ENCODE measurements around the gene ASCC1. TPM values are rescaled to one million over a fixed set of nuclear protein-coding genes. Genes with fewer than 3 reads are reported as not detected.
A peak's percentile ranks its signal among the peaks of the same experiment; 100 is the strongest.

The ASCC1 gene
- total and polyA plus RNA-seq, 7 donors = 15.3 to 37.0 (median 19.3) TPM

DNA sequence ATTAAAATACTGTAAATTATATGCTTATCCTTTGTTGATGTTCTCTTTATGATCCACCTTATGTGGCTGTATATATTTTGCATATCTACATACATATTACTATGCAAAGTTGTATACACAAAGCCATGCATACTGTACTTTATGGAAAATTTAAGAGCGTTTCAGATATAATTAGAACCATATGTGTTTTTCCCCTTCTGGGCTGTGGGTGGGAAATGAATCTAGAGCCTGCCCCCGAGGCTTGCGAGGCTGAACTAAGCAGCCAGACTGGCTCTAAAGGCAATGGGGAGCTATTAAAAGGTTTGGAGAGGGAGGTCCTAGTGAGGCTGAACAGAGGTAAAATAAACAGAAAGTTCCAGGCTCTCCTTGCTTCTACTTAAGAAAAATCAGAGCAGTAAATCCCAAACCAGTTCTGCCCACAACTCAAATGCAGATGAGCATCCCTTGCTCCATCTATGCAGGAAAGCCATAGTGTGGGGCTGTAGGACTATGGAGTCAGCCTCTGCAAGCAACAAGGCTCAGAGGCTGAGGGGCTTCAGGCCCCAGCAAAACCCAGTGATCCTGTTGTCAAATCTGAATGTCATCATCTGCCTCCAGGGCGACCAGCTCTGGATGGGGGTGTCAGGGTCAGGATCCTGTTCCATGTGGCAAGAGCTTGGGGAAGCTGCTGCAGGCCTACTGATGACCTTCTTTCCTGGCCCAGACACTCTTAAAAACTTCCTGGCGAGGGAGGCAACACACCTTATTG is 43.6 kb upstream of the ASCC1 start:
- DNase-seq (no peak), ATAC-seq (peak in 2 of 4 donors; percentile 8 to 32)
- intact Hi-C loops (cut with DNase I) = no loop called here
- no peak for TF ChIP-seq CTCF (IDR thresholded peaks at IDR 0.05)
- H3K36me3 ChIP-seq (ENCODE audit: insufficient read depth in 1 of 2, low read depth in 1 of 2) = no peaks in the 10 kb centered on the region
- H3K4me3 ChIP-seq = peak overlapping the region; percentile 65
- peak overlapping the region; percentile 91 for H3K27ac ChIP-seq
- H3K27me3 ChIP-seq (ENCODE audit: insufficient read depth in 3 of 3, low read length in 2 of 3) = no peaks in the 10 kb centered on the region
- H3K9me3 ChIP-seq = no peaks in the 10 kb centered on the region
- peaks cover 58% of the 10 kb centered on the region for H3K4me1 ChIP-seq
- WGBS, 3 donors = 15 to 30% (median 17%) methylated on average over 5 of the region's 5 CpGs

- intact Hi-C loops (cut with DNase I) = no loop called here
- no peak for ATAC-seq
- H3K27ac ChIP-seq = peak overlapping the region; percentile 91
- DNase-seq = no peak
- peaks cover 69% of the 10 kb centered on the region for H3K4me1 ChIP-seq
- TF ChIP-seq CTCF (IDR thresholded peaks at IDR 0.05) = no peak
- H3K4me3 ChIP-seq = no peak overlapping the region
- no peaks in the 10 kb centered on the region for H3K36me3 ChIP-seq (ENCODE audit: insufficient read depth in 1 of 2, low read depth in 1 of 2)
- no peaks in the 10 kb centered on the region for H3K27me3 ChIP-seq (ENCODE audit: insufficient read depth in 3 of 3, low read length in 2 of 3)
- no peaks in the 10 kb centered on the region for H3K9me3 ChIP-seq
- 88 to 99% (median 90%) methylated on average over 4 of the region's 4 CpGs for WGBS, 3 donors
These were observed 42.5 kb upstream of the ASCC1 start for GRCh38 chr10:72258617-72259016.

DNA sequence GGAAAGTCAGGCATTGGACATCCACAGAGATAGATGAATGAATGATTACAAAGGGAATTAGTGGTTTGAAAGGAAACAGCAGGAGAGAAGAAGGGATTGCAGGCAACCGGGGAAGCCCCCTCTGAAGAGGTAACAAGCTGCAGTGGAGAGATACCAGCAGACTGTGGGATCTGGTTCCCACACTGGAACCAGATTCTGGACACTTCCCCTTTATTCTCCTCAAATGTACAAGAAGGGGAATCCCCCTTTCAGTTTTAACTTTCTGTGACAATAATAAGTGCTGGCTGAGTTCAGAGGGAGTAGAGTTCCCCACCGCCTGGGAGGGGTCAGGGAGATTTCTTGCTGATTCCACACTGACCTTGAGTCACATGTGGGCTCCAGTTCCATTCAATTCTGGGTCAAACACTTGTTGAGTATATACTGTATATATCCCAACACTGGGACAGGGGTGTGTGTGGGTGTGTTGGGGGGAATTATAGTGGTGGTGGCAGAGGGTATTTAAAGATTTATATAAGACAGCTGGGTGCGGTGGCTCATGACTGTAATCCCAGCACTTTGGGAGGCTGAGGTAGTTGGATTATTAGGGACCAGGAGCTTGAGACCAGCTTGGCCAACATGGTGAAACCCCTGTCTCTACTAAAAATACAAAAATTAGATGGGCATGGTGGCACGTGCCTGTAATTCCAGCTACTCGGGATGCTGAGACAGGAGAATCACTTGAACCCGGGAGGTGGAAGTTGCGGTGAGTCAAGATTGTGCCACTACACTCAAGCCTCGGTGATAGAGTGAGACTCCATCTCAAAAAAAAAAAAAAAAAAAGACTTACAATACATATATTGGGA is 41.2 kb upstream of the ASCC1 start:
- ATAC-seq (no peak), DNase-seq (no peak)
- no peak overlapping the region for H3K4me3 ChIP-seq
- H3K36me3 ChIP-seq (ENCODE audit: insufficient read depth in 1 of 2, low read depth in 1 of 2) = no peaks in the 10 kb centered on the region
- no peak for TF ChIP-seq CTCF (IDR thresholded peaks at IDR 0.05)
- H3K27me3 ChIP-seq (ENCODE audit: insufficient read depth in 3 of 3, low read length in 2 of 3) = no peaks in the 10 kb centered on the region
- no peaks in the 10 kb centered on the region for H3K9me3 ChIP-seq
- intact Hi-C loops (cut with DNase I) = no loop called here
- H3K4me1 ChIP-seq = peaks cover 82% of the 10 kb centered on the region
- 48 to 65% (median 51%) methylated on average over 8 of the region's 8 CpGs for WGBS, 3 donors
- H3K27ac ChIP-seq = peak overlapping the region; percentile 91

DNA sequence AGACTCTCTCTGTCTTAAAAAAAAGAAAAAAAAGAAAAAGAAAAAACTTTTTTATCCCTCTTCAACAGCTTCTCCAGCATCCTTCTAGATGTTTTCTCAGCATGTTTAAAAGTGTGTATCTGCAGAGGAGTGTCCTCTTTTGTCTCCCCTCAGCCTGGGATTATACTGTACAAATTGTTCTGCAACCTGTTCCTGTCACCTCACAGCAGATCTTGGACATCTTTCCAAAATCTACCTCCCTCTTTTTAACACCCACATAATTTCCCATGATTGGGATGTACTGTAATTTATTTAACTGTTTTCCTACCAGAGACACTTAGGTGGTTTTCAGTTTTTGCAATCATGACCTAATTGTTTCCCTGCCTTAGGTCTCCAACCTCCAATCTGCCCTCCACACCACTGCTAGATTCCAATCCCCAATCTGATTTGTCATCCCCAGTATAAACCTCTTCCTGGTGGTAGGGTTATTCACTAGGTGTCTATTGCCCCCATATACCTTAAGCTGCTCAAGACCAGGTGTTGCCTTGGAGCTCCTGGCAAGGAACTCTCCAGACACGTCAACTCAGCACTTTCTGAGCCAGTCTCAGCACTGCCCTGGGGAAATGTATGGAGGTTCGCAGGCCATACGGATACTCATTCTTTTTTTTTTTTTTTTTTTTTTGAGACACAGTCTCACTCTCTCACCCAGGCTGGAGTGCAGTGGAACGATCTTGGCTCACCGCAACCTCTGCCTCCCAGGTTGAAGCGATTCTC is 40.1 kb upstream of the ASCC1 start:
- peak overlapping the region; percentile 91 for H3K27ac ChIP-seq
- no peak overlapping the region for H3K4me3 ChIP-seq
- no peaks in the 10 kb centered on the region for H3K36me3 ChIP-seq (ENCODE audit: insufficient read depth in 1 of 2, low read depth in 1 of 2)
- peaks cover 77% of the 10 kb centered on the region for H3K4me1 ChIP-seq
- no peak for TF ChIP-seq CTCF (IDR thresholded peaks at IDR 0.05)
- no peaks in the 10 kb centered on the region for H3K9me3 ChIP-seq
- H3K27me3 ChIP-seq (ENCODE audit: insufficient read depth in 3 of 3, low read length in 2 of 3) = no peaks in the 10 kb centered on the region
- DNase-seq (no peak), ATAC-seq (peak in 1 of 4 donors; percentile 21)
- 84 to 93% (median 90%) methylated on average over 6 of the region's 6 CpGs for WGBS, 3 donors
- intact Hi-C loops (cut with DNase I) = no loop called here

Data from psoas muscle (tissue), 8 donors.